GM10266 (cell line): ENCODE measurements around the gene WFIKKN1.

Experiments
- DNase-seq: peaks from one replicate; pipeline ENCODE4 v3.0.0; 2012; ENCODE audit errors: extremely low spot score
- CTCF ChIP-seq: IDR thresholded peaks from 2 replicates; pipeline ENCODE4 v1.5.1; 2012; ENCODE audit warnings: mild to moderate bottlenecking, low read depth; ENCODE audit not compliant: control insufficient read depth, insufficient read depth; ENCODE audit errors: missing control alignments

Gene WFIKKN1

GRCh38 chr16:674214-674881 lies 43.6 kb downstream of the WFIKKN1 start:
- no peak for TF ChIP-seq CTCF
- no peak for DNase-seq

DNA sequence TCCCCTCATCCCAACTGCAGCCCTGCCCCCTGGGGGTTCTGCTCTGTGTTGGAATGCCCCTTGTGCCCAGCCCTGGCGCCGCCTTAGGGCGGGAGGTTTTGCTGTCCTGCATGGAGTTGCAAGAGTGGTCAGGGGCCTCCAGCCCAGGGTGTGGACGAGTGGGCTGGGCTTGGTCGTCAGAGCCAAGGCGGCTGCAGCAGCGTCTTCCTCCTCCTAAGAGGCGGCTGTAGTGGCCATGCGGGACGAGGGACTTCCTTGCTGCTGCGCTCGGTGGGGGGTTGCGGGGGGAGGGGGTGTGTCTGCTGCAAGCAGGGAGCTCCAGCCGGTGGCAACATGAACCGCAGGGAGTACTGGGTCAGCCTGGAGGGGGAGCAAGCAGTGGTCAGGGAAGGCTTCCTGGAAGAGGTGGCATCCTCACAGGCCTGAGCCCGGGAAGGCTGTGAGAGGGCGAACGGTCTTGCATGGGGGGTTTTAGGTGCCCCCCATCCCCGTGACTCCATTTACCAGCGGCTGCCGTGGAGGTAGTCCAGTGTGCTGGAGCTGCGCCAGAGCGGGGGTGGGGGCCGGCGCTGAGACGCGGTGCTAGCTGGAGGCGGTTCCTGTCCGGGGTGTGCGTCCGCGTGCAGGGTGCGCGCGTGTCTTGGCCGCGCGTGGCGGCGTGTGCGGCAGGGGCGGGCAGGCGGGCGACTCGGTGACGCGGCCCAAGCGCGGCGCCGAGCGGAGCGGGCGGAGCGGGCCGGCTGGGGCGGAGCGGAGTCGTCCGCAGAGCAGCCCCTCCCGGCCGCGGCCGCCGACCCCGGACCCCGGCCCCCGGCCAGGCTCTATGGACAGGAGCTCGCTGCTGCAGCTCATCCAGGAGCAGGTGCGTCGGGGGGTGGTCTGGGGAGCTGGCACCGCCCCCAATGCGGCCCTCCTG lies 44.4 kb downstream of the WFIKKN1 start, which contains the start of gene RHBDL1:
Gene RHBDL1, plus strand, starts transcription at position 704 of the 916 bp plus-strand sequence. Its CDS starts 120 bp downstream, at position 824.
- DNase-seq: no peak

DNA sequence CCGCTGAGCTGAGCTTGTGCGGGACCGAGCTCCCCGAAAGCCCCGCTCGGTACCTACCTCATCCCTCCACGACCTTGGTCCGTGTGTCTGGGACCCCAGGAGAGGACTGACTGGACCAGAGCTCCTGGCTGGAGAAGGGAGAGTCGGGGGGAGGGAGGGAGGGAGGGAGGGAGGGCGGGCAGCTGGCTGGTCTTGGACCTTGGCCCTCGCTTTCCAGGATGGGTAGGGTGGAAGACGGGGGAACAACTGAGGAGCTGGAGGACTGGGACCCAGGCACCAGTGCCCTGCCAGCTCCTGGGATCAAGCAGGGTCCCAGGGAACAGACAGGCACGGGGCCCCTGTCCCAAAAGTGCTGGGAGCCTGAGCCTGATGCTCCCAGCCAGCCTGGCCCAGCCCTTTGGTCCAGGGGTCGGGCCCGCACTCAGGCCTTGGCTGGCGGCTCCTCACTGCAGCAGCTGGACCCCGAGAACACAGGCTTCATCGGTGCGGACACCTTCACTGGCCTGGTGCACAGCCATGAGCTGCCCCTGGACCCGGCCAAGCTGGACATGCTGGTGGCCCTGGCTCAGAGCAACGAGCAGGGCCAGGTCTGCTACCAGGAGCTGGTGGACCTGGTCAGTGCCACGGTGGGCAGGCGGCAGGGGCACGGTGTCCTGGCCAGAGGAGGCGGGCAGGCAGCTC lies 45.2 kb downstream of the WFIKKN1 start:
- TF ChIP-seq CTCF: no peak
- DNase-seq: no peak

More for the DNA sequence above, 44.4 kb downstream of the WFIKKN1 start, which contains the start of gene RHBDL1:
- no peak for TF ChIP-seq CTCF

- no peak for DNase-seq
- no peak for TF ChIP-seq CTCF
Observed at GRCh38 chr16:676565-676902, 45.7 kb downstream of the WFIKKN1 start.

- DNase-seq: no peak
- TF ChIP-seq CTCF: no peak
Observed at GRCh38 chr16:676913-677312, 46.1 kb downstream of the WFIKKN1 start.

DNA sequence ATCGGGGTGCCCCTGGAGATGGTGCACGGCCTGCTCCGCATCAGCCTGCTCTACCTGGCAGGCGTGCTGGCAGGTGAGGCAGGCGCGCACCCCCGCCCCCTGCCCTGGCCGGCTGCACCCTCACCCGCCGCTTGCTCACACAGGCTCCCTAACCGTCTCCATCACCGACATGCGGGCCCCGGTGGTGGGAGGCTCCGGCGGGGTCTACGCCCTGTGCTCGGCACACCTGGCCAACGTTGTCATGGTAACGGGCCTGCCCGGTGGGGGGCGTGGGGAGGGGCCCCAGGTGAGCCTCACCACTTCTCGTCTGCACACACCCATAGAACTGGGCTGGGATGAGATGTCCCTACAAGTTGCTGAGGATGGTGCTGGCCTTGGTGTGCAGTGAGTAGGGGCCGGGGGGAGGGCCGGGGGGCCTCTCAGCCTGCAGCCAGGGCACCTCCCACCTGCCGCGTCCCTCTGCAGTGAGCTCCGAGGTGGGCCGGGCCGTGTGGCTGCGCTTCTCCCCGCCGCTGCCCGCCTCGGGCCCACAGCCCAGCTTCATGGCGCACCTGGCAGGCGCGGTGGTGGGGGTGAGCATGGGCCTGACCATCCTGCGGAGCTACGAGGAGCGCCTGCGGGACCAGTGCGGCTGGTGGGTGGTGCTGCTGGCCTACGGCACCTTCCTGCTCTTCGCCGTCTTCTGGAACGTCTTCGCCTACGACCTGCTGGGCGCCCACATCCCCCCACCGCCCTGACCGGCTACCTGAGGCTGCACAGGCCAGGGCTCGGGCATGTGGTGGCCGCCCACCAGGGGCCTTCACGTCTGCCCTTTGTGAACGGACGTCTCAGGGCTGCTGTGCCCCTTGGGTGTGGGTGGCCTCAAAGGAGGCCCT lies 46.8 kb downstream of the WFIKKN1 start:
- DNase-seq: no peak
- TF ChIP-seq CTCF: no peak
